ENCODE data around the gene C12orf56. TPM values are rescaled to one million over a fixed set of nuclear protein-coding genes. Genes with fewer than 3 reads are reported as not detected.
A peak's percentile ranks its signal among the peaks of the same experiment; 100 is the strongest.

C12orf56 gene
- total RNA-seq, 1 donor from 2014 or later, result 1.1 TPM

GRCh38 chr12:64269161-64269560 lies 121.4 kb downstream of the C12orf56 start:
- FAIRE-seq, result no peak
- DNase-seq (ENCODE audit: low read depth), result no peak
- H3K36me3 ChIP-seq (ENCODE audit: control insufficient read depth, insufficient read depth, low read length), result no peaks in the 10 kb centered on the region

GRCh38 chr12:64268409-64268808 lies 122.1 kb downstream of the C12orf56 start:
- H3K4me3 ChIP-seq (ENCODE audit: low read depth, low read length), result no peak overlapping the region
- DNase-seq (ENCODE audit: low read depth) (no peak), FAIRE-seq (no peak)
- no peak for TF ChIP-seq CTCF (IDR thresholded peaks at IDR 0.05; ENCODE audit: insufficient read depth, low read length, severe bottlenecking)
- no peaks in the 10 kb centered on the region for H3K27me3 ChIP-seq (ENCODE audit: control insufficient read depth, insufficient read depth, low read length)
- H3K36me3 ChIP-seq (ENCODE audit: control insufficient read depth, insufficient read depth, low read length), result no peaks in the 10 kb centered on the region

More at GRCh38 chr12:64269161-64269560, 121.4 kb downstream of the C12orf56 start:
- H3K4me3 ChIP-seq (ENCODE audit: low read depth, low read length), result no peak overlapping the region
- TF ChIP-seq CTCF (IDR thresholded peaks at IDR 0.05; ENCODE audit: insufficient read depth, low read length, severe bottlenecking), result no peak
- H3K27me3 ChIP-seq (ENCODE audit: control insufficient read depth, insufficient read depth, low read length), result no peaks in the 10 kb centered on the region

- no peaks in the 10 kb centered on the region for H3K36me3 ChIP-seq (ENCODE audit: control insufficient read depth, insufficient read depth, low read length)
- no peak overlapping the region for H3K4me3 ChIP-seq (ENCODE audit: low read depth, low read length)
- FAIRE-seq, result no peak
- no peak for TF ChIP-seq CTCF (IDR thresholded peaks at IDR 0.05; ENCODE audit: insufficient read depth, low read length, severe bottlenecking)
- no peaks in the 10 kb centered on the region for H3K27me3 ChIP-seq (ENCODE audit: control insufficient read depth, insufficient read depth, low read length)
- DNase-seq (ENCODE audit: low read depth), result no peak
Observed at GRCh38 chr12:64265839-64266238, 124.7 kb downstream of the C12orf56 start.

- no peak for DNase-seq (ENCODE audit: low read depth)
- TF ChIP-seq CTCF (IDR thresholded peaks at IDR 0.05; ENCODE audit: insufficient read depth, low read length, severe bottlenecking), result no peak
- H3K36me3 ChIP-seq (ENCODE audit: control insufficient read depth, insufficient read depth, low read length), result no peaks in the 10 kb centered on the region
- H3K4me3 ChIP-seq (ENCODE audit: low read depth, low read length), result no peak overlapping the region
- no peaks in the 10 kb centered on the region for H3K27me3 ChIP-seq (ENCODE audit: control insufficient read depth, insufficient read depth, low read length)
- no peak for FAIRE-seq
Observed at GRCh38 chr12:64261813-64262212, 128.7 kb downstream of the C12orf56 start.

GRCh38 chr12:64258576-64258975 lies 132.0 kb downstream of the C12orf56 start:
- FAIRE-seq, result no peak
- no peak for DNase-seq (ENCODE audit: low read depth)
- no peaks in the 10 kb centered on the region for H3K36me3 ChIP-seq (ENCODE audit: control insufficient read depth, insufficient read depth, low read length)
- H3K27me3 ChIP-seq (ENCODE audit: control insufficient read depth, insufficient read depth, low read length), result no peaks in the 10 kb centered on the region
- H3K4me3 ChIP-seq (ENCODE audit: low read depth, low read length), result no peak overlapping the region
- TF ChIP-seq CTCF (IDR thresholded peaks at IDR 0.05; ENCODE audit: insufficient read depth, low read length, severe bottlenecking), result no peak

GRCh38 chr12:64256166-64256800 lies 134.3 kb downstream of the C12orf56 start:
- Histone ChIP-seq H3K36me3 (ENCODE audit: control insufficient read depth, insufficient read depth, low read length) (no peaks in the 10 kb centered on the region), H3K4me3 (ENCODE audit: low read depth, low read length) (no peak overlapping the region), H3K27me3 (ENCODE audit: control insufficient read depth, insufficient read depth, low read length) (no peaks in the 10 kb centered on the region)
- DNase-seq (ENCODE audit: low read depth) (peak; percentile 54), FAIRE-seq (no peak)
- TF ChIP-seq CTCF (IDR thresholded peaks at IDR 0.05; ENCODE audit: insufficient read depth, low read length, severe bottlenecking), result peak; percentile 31

Data from bronchial epithelial cell (primary cell).